Spleen (tissue), 11 donors: ENCODE data around the gene BEND5. TPM values are rescaled to one million over a fixed set of nuclear protein-coding genes. Genes with fewer than 3 reads are reported as not detected.

Source experiments
- DNase-seq: peaks from one replicate; pipeline ENCODE4 v3.0.0-alpha.2; 2020
- H3K27ac ChIP-seq, 8 donors: fragments of 200-600 bp; sonication (generic) in 7 of 8; 1 replicate in 4 of 8; 2 replicates in 4 of 8; pipeline versions ENCODE4 v1.5.0 to v1.8.0; 2016 to 2021; ENCODE audit warnings: inconsistent platforms in 4 of 8, mild to moderate bottlenecking in 4 of 8, moderate library complexity in 1 of 8
- H3K27me3 ChIP-seq, 7 donors: fragments of 200-600 bp; sonication (generic) in 6 of 7; replicated peaks in 1 of 7; 1 replicate in 4 of 7; 2 replicates in 3 of 7; pipeline versions ENCODE4 v1.5.0 to v1.8.0; 2016 to 2021; ENCODE audit warnings: inconsistent platforms in 3 of 7, mild to moderate bottlenecking in 1 of 7
- H3K36me3 ChIP-seq, 6 donors: fragments of 200-600 bp; sonication (generic) in 5 of 6; 1 replicate in 4 of 6; 2 replicates in 2 of 6; pipeline versions ENCODE4 v1.5.0 to v1.8.0; 2016 to 2021; ENCODE audit warnings: inconsistent platforms in 2 of 6
- H3K4me1 ChIP-seq, 6 donors: fragments of 200-600 bp; sonication (generic) in 5 of 6; 1 replicate in 3 of 6; 2 replicates in 3 of 6; pipeline versions ENCODE4 v1.5.0 to v1.8.0; 2016 to 2021; ENCODE audit warnings: inconsistent platforms in 3 of 6
- H3K4me3 ChIP-seq, 8 donors: fragments of 200-600 bp; sonication (generic) in 7 of 8; 1 replicate in 4 of 8; 2 replicates in 4 of 8; pipeline versions ENCODE4 v1.5.0 to v1.8.0; 2016 to 2021; ENCODE audit warnings: inconsistent platforms in 4 of 8, mild to moderate bottlenecking in 4 of 8, moderate library complexity in 2 of 8
- H3K9me3 ChIP-seq, 8 donors: fragments of 200-600 bp; sonication (generic) in 7 of 8; 1 replicate in 4 of 8; 2 replicates in 4 of 8; pipeline versions ENCODE4 v1.5.0 to v1.8.0; 2016 to 2021; ENCODE audit warnings: inconsistent platforms in 4 of 8
- CTCF ChIP-seq, 11 experiments: fragments of 200-600 bp in 7 of 11; fragments of 450-650 bp in 4 of 11; sonication (generic) in 4 of 11; IDR thresholded peaks in 8 of 11; conservative IDR thresholded peaks in 3 of 11; 1 replicate in 7 of 11; 2 replicates in 4 of 11; pipeline versions ENCODE4 v1.4.0 to v1.8.0; 2016 to 2021; ENCODE audit warnings: antibody characterized with exemption in 11 of 11, inconsistent platforms in 4 of 11, mild to moderate bottlenecking in 1 of 11
- POLR2A ChIP-seq, 3 donors: fragments of 450-650 bp; IDR thresholded peaks; one replicate each; pipeline ENCODE4 v1.5.1; 2017; ENCODE audit warnings: antibody characterized with exemption in 3 of 3, mild to moderate bottlenecking in 1 of 3
- POLR2AphosphoS5 ChIP-seq, 3 donors: sonication (generic); formaldehyde crosslinking; IDR thresholded peaks; one replicate each; pipeline ENCODE4 v1.5.1; 2017; ENCODE audit warnings: antibody characterized with exemption in 3 of 3
- WGBS, 5 donors: extraction: QIAGEN DNeasy Blood & Tissue Kit in 3 of 5; methylation state at CpG; one replicate each; pipeline versions ENCODE4 v1.1.5 to v1.1.7; 2013 to 2018; 5-methylcytosine and 5-hydroxymethylcytosine counted together
- intact Hi-C: fragments of 100-400 bp; cut with DNase I; formaldehyde crosslinking; loops from one replicate; pipeline ENCODE4 v1.15.0; 2023; ENCODE audit warnings: low total_unique reads
- polyA plus RNA-seq, 3 donors: library from polyadenylated mRNA; stranded (reverse); fragments of 200-250 nt; gene quantifications; one replicate each; pipeline ENCODE4 v1.2.1, GENCODE V29; 2013
- total RNA-seq, 7 donors: library from RNA; depleted of rRNA in 3 of 7; stranded (reverse); fragments of >200 nt in 3 of 7; fragmentation: NEBNext Ultra II Directional in 4 of 7; extraction: Animal tissue kit (Norgen Biotek cat#: 25700) in 4 of 7; gene quantifications; one replicate each; pipeline versions ENCODE4 v1.1.0 to v1.2.1, GENCODE V29; 2016 to 2021
- donor health status: healthy with polysubstance abuse.
- donor health status: DM: no; HTN: no; CAD: no; lungs with moderate emphysema.
- donor health status: DM: no; HTN: no; CAD: no.
- donor health status: Bipolar disorder and iron deficiency.
- donor health status: healthy.
- donor health status: DM: no; HTN: no; CAD: no.
- donor health status: DM: yes; HTN: yes; CAD: no.

The BEND5 gene
- total and polyA plus RNA-seq, 10 donors: 7.5 to 39.2 (median 16.1) TPM

GRCh38 chr1:48775831-48776392 is 779 bp downstream of the BEND5 start:
- Histone ChIP-seq H3K4me3 (peak overlapping the region; percentile 48 to 89 (median 68)), H3K9me3 (no peaks in the 10 kb centered on the region), H3K36me3 (peaks cover 0 to 18% (median 0%) of the 10 kb centered on the region in 6 donors), H3K4me1 (peaks cover 10 to 79% (median 61%) of the 10 kb centered on the region in 6 donors), H3K27ac (peak overlapping the region; percentile 70 to 91 (median 88)), H3K27me3 (peaks cover 0 to 7% (median 0%) of the 10 kb centered on the region in 7 donors)
- intact Hi-C loops: no loop called here
- DNase-seq: peak; percentile 75
- 3 to 10% (median 7%) methylated on average over 7 of the region's 7 CpGs for WGBS, 5 donors
- TF ChIP-seq POLR2AphosphoS5 (IDR thresholded peaks at IDR 0.05) (peak in 1 of 3 donors; percentile 20), CTCF (IDR thresholded peaks at IDR 0.05 in 8 of 11, conservative IDR thresholded peaks at IDR 0.05 in 3 of 11) (no peak)

GRCh38 chr1:48773133-48773532 is 3.6 kb downstream of the BEND5 start:
- no peak for DNase-seq
- H3K27me3 ChIP-seq: peaks cover 0 to 7% (median 0%) of the 10 kb centered on the region in 7 donors
- TF ChIP-seq CTCF (IDR thresholded peaks at IDR 0.05 in 8 of 11, conservative IDR thresholded peaks at IDR 0.05 in 3 of 11) (no peak), POLR2A (IDR thresholded peaks at IDR 0.05) (no peak)
- WGBS, 5 donors: 74 to 85% (median 81%) methylated on average over 1 of the region's 1 CpG
- intact Hi-C loops: no loop called here
- peaks cover 17 to 99% (median 80%) of the 10 kb centered on the region in 6 donors for H3K4me1 ChIP-seq
- H3K9me3 ChIP-seq: no peaks in the 10 kb centered on the region
- peak overlapping the region in 5 of 8 donors; percentile 18 to 91 (median 60) for H3K27ac ChIP-seq
- H3K36me3 ChIP-seq: peaks cover 0 to 18% (median 0%) of the 10 kb centered on the region in 6 donors
- no peak overlapping the region for H3K4me3 ChIP-seq

- peaks cover 25 to 99% (median 83%) of the 10 kb centered on the region in 6 donors for H3K4me1 ChIP-seq
- peaks cover 0 to 7% (median 0%) of the 10 kb centered on the region in 7 donors for H3K27me3 ChIP-seq
- H3K36me3 ChIP-seq: peaks cover 0 to 18% (median under 1%) of the 10 kb centered on the region in 6 donors
- intact Hi-C loops: no loop called here
- H3K9me3 ChIP-seq: no peaks in the 10 kb centered on the region
- H3K4me3 ChIP-seq: no peak overlapping the region
- no peak for DNase-seq
- peak overlapping the region in 2 of 8 donors; percentile 47 to 91 for H3K27ac ChIP-seq
- no peak for TF ChIP-seq POLR2AphosphoS5 (IDR thresholded peaks at IDR 0.05)
- no peak for TF ChIP-seq POLR2A (IDR thresholded peaks at IDR 0.05)
- no peak for TF ChIP-seq CTCF (IDR thresholded peaks at IDR 0.05 in 8 of 11, conservative IDR thresholded peaks at IDR 0.05 in 3 of 11)
- WGBS, 5 donors: 82 to 93% (median 87%) methylated on average over 2 of the region's 2 CpGs
These were observed 4.5 kb downstream of the BEND5 start for GRCh38 chr1:48772211-48772610.

- no peaks in the 10 kb centered on the region for H3K9me3 ChIP-seq
- WGBS, 5 donors: 81 to 92% (median 84%) methylated on average over 2 of the region's 2 CpGs
- no peak overlapping the region for H3K4me3 ChIP-seq
- intact Hi-C loops: no loop called here
- peaks cover 0 to 22% (median 4%) of the 10 kb centered on the region in 6 donors for H3K36me3 ChIP-seq
- H3K4me1 ChIP-seq: peaks cover 29 to 100% (median 85%) of the 10 kb centered on the region in 6 donors
- no peak for DNase-seq
- no peak for TF ChIP-seq CTCF (IDR thresholded peaks at IDR 0.05 in 8 of 11, conservative IDR thresholded peaks at IDR 0.05 in 3 of 11)
- no peak for TF ChIP-seq POLR2A (IDR thresholded peaks at IDR 0.05)
- TF ChIP-seq POLR2AphosphoS5 (IDR thresholded peaks at IDR 0.05): no peak
- peak overlapping the region in 1 of 8 donors; percentile 47 for H3K27ac ChIP-seq
- peaks cover 0 to 5% (median 0%) of the 10 kb centered on the region in 7 donors for H3K27me3 ChIP-seq
These were observed 5.1 kb downstream of the BEND5 start for GRCh38 chr1:48771561-48771960.
